ENCODE results near the gene CYP19A1.

- TF ChIP-seq CTCF (IDR thresholded peaks at IDR 0.05) (no peak), REST (IDR thresholded peaks at IDR 0.05; ENCODE audit: insufficient read depth in 1 of 2, low read depth in 2 of 2, low read length in 1 of 2) (no peak)
Measured at GRCh38 chr15:51227940-51228732, 110.3 kb downstream of the CYP19A1 start.
